Lung (tissue), 12 donors: Measurements from ENCODE around the gene TBC1D22A. TPM values are rescaled to one million over a fixed set of nuclear protein-coding genes. Genes with fewer than 3 reads are reported as not detected.

Source experiments
- ATAC-seq: fragments of 200-7000 bp; cut with Tn5 transposase; one replicate; pipeline ENCODE4 v1.9.1; 2020; ENCODE audit warnings: moderate number of reproducible peaks; ENCODE audit not compliant: insufficient read depth, low FRiP score
- DNase-seq, 3 donors: peaks; one replicate each; pipeline ENCODE4 v3.0.0-alpha.2; 2013 to 2017
- H3K27ac ChIP-seq, 2 donors: one replicate each; pipeline ENCODE4 v1.5.1; 2013; ENCODE audit warnings: mild to moderate bottlenecking in 2 of 2, moderate library complexity in 2 of 2, control low read depth in 1 of 2, inconsistent platforms in 1 of 2, low read depth in 1 of 2, low read length in 1 of 2
- H3K27me3 ChIP-seq, 3 donors: one replicate each; pipeline ENCODE4 v1.5.1; 2013; ENCODE audit warnings: low read length in 2 of 3; ENCODE audit not compliant: control insufficient read depth in 3 of 3, insufficient read depth in 3 of 3
- H3K36me3 ChIP-seq, 4 donors: one replicate each; pipeline ENCODE4 v1.5.1; 2013; ENCODE audit warnings: low read length in 4 of 4, mild to moderate bottlenecking in 1 of 4, moderate library complexity in 1 of 4; ENCODE audit not compliant: control insufficient read depth in 4 of 4, insufficient read depth in 4 of 4
- H3K4me1 ChIP-seq, 5 donors: one replicate each; pipeline ENCODE4 v1.5.1; 2013; ENCODE audit warnings: low read length in 5 of 5, mild to moderate bottlenecking in 2 of 5, moderate library complexity in 1 of 5; ENCODE audit not compliant: control insufficient read depth in 5 of 5, insufficient read depth in 5 of 5
- H3K4me3 ChIP-seq: one replicate; pipeline ENCODE4 v1.5.1; 2013; ENCODE audit warnings: mild to moderate bottlenecking, control low read depth, moderate library complexity
- H3K9ac ChIP-seq, 2 donors: one replicate each; pipeline ENCODE4 v1.5.1; 2013; ENCODE audit warnings: low read length in 2 of 2, control low read depth in 1 of 2; ENCODE audit not compliant: insufficient read depth in 1 of 2
- H3K9me3 ChIP-seq, 4 donors: one replicate each; pipeline ENCODE4 v1.5.1; 2013; ENCODE audit warnings: low read length in 3 of 4, mild to moderate bottlenecking in 1 of 4, moderate library complexity in 1 of 4; ENCODE audit not compliant: control insufficient read depth in 4 of 4, insufficient read depth in 3 of 4
- WGBS, 2 donors: extraction: QIAGEN DNeasy Blood & Tissue Kit; methylation state at CpG; one replicate each; pipeline ENCODE4 v1.1.7; 2013; 5-methylcytosine and 5-hydroxymethylcytosine counted together
- polyA plus RNA-seq, 2 donors: library from polyadenylated mRNA; stranded (reverse); fragments of 200-250 nt; gene quantifications; one replicate each; pipeline ENCODE4 v1.2.1, GENCODE V29; 2013
- total RNA-seq, 2 donors: library from RNA; depleted of rRNA in 1 of 2; stranded (reverse); fragments of >200 nt in 1 of 2; gene quantifications; one replicate each; pipeline ENCODE4 v1.2.1, GENCODE V29; 2014 to 2021
- TF ChIP-seq, protein P1 (sequence below): IDR thresholded peaks from 2 replicates; pipeline ENCODE4 v1.5.1; 2012; ENCODE audit warnings: mild to moderate bottlenecking; ENCODE audit errors: control extremely low read depth, extremely low read depth
- donor health status: control.
- donor health status: control.
- donor health status: Bipolar disorder and iron deficiency.
- donor health status: healthy.
- donor health status: DM: yes; HTN: yes; CAD: no.

The TBC1D22A gene
- total and polyA plus RNA-seq, 4 donors = 20.2 to 38.4 (median 21.0) TPM

DNA sequence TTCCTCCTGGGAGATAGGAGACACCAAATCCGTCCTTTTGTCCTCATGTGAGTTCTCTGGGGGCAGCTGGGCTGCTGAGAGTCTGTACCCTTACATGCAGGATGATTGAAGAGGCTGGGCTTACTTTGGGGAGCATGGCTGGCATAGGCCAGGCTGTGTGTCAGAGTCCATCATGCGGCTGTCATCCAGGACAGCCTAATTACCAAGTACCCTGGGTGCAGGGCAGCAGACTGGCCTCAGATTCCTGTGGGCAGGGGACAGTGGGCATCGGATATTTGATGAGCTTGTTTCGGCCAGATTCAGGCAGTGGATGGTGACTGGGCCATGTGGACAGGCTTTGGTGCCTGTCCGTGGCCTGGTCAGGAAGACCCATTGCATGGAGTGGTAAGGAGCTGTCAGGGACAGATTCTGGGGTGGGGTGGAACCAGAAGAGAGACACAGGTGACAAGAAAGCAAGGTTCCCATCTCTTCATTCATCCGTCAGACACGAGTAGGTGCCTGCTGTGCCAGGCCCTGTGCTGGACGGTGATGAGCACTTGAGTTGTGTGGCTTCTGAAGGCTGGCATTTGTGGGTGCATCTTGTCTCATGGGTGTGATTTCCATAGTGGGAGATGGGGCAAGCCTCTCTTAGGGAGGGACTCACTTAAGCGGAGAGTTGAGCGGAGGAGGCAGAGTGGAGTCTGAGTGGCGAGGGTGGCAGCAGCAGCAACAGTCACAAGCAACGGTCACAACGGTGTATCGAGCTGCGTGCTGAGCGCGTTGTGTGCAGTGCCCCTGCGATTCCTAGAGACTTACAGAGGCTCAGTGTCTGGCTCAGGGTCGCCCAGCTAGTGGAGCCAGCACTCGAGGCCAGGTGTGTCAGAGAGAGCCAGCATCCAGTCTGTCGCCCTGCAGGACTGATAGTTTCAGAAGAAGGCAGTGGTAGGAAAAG, 48.7 kb downstream of the TBC1D22A start:
- TF ChIP-seq, protein P1, sequence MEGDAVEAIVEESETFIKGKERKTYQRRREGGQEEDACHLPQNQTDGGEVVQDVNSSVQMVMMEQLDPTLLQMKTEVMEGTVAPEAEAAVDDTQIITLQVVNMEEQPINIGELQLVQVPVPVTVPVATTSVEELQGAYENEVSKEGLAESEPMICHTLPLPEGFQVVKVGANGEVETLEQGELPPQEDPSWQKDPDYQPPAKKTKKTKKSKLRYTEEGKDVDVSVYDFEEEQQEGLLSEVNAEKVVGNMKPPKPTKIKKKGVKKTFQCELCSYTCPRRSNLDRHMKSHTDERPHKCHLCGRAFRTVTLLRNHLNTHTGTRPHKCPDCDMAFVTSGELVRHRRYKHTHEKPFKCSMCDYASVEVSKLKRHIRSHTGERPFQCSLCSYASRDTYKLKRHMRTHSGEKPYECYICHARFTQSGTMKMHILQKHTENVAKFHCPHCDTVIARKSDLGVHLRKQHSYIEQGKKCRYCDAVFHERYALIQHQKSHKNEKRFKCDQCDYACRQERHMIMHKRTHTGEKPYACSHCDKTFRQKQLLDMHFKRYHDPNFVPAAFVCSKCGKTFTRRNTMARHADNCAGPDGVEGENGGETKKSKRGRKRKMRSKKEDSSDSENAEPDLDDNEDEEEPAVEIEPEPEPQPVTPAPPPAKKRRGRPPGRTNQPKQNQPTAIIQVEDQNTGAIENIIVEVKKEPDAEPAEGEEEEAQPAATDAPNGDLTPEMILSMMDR = no peak

DNA sequence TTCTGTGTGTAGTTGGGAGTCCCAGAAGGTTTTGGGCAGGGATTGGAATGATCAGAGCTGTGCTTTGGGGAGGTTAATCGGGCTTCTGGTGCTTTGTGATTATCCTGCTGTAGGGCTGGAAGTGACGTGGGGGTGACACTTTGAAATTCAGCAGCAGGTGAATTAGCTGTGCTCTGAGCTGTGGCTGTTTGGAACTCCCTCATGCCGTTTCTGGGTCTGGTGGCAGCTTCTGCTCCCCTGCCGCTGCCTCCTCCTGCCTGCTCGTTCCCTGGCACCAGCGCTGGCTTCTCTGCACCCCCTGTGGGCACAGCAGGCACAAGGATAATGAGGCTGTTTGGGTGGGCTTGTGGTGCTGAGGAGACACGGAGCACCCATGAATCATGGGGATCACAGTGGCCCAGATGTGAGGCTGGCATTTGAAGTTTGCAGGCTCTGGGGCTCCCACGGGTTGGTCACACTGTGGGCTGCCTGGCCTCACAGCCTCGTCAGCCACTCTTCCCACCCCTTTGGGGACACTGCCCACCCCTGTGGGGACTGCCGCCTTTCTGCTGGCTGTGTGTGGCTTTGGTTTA, 49.7 kb downstream of the TBC1D22A start:
- Histone ChIP-seq H3K9me3 (no peaks in the 10 kb centered on the region), H3K4me3 (no peak overlapping the region), H3K27ac (no peak overlapping the region), H3K9ac (no peak overlapping the region), H3K36me3 (peaks cover 0 to 9% (median 5%) of the 10 kb centered on the region in 4 donors), H3K27me3 (no peaks in the 10 kb centered on the region), H3K4me1 (peaks cover 0 to 10% (median 0%) of the 10 kb centered on the region in 5 donors)
- WGBS, 2 donors = 85 to 88% methylated on average over 10 of the region's 10 CpGs
- DNase-seq (no peak), ATAC-seq (no peak)
- TF ChIP-seq, protein P1 = no peak

More for the DNA sequence above, 48.7 kb downstream of the TBC1D22A start:
- WGBS, 2 donors = 94 to 99% methylated on average over 21 of the region's 21 CpGs
- Histone ChIP-seq H3K36me3 (peaks cover 0 to 13% (median 8%) of the 10 kb centered on the region in 4 donors), H3K27me3 (no peaks in the 10 kb centered on the region), H3K4me1 (peaks cover 0 to 10% (median 0%) of the 10 kb centered on the region in 5 donors), H3K27ac (no peak overlapping the region), H3K9ac (no peak overlapping the region), H3K9me3 (no peaks in the 10 kb centered on the region), H3K4me3 (no peak overlapping the region)
- ATAC-seq (no peak), DNase-seq (no peak)

GRCh38 chr22:46812788-46813187, 50.3 kb downstream of the TBC1D22A start:
- ATAC-seq = no peak
- TF ChIP-seq, protein P1 = no peak
- no peak overlapping the region for H3K4me3 ChIP-seq
- 76 to 78% methylated on average over 13 of the region's 13 CpGs for WGBS, 2 donors
- H3K27ac ChIP-seq = no peak overlapping the region
- H3K9me3 ChIP-seq = no peaks in the 10 kb centered on the region
- H3K27me3 ChIP-seq = no peaks in the 10 kb centered on the region
- no peak overlapping the region for H3K9ac ChIP-seq
- DNase-seq = no peak
- H3K4me1 ChIP-seq = peaks cover 0 to 10% (median 0%) of the 10 kb centered on the region in 5 donors
- H3K36me3 ChIP-seq = peaks cover 0 to 7% (median 4%) of the 10 kb centered on the region in 4 donors
